ENCODE data around the gene PAOX.

Gene PAOX

DNA sequence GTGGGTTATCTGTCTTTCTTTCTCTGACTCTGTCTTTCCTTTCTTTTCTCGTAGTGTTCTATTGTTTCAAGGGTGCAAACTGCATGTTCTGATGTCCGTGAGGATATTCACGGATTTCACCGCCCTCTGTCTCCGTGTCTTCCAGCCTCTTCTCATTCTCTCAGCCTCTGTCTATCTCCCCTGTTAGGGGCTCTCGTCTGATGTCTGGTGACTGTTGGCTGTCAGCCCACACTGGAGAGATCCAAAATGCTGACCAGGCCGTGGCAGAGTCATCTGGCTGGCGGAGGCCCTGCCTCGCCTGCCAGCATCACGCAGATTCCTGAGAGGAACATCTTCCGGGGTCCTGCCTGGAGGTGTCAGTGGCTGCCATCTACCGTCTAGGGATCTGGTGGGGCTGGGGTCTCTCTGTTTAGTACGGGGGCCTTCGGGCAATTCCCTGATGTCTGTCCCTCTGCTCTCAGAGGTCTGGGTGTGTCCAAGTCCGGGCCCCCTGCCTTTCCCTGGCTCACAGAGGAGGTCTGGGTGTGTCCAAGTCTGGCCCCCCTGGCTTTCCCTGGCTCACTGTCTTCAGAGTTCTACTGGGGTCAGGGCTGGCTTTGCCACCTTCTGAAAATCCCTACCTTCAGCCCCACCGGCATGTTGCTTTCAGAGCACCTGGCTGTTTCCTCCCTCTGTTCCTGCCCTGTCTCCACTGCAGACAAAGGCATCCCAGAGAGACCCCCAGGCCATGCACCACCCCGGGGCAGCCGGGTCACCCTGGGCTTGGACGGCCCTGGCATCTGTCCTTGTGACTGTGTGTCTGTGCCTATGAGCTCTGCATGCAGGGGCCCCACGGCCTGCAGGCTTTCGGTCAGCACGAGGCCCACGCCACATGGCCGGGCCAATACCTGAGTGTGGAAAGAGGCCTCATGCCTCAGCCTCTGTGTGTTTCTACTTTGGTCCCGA, 60.7 kb downstream of the PAOX start:
- DNase-seq (ENCODE audit: low spot score): no peak

GRCh38 chr10:133440633-133441285, 61.7 kb downstream of the PAOX start:
- no peak for DNase-seq (ENCODE audit: low spot score)

All from ecto neural progenitor cell (in vitro differentiated cells).